Endothelial cell of umbilical vein (primary cell): ENCODE data around the gene TOR1AIP1. TPM values are rescaled to one million over a fixed set of nuclear protein-coding genes. Genes with fewer than 3 reads are reported as not detected.

ENCODE experiments used
- BruUV-seq: library from RNA; stranded (reverse); fragments of 400-500 nt; replicated peaks from 2 replicates; lab custom pipeline; 2021; lab: Mats Ljungman, UMichigan
- CTCF ChIA-PET: fragments of 300-600, 350-600 bp; sonication (Branson Sonifier 250); formaldehyde crosslinking; loops from one replicate; lab custom pipeline; 2021; ENCODE audit warnings: antibody characterized with exemption, inconsistent platforms; lab: Charles Lee
- POLR2A ChIA-PET: fragments of 300-600, 350-600 bp; sonication (Branson Sonifier 250); formaldehyde crosslinking; loops from one replicate; lab custom pipeline; 2021; ENCODE audit warnings: antibody characterized with exemption, inconsistent platforms; lab: Charles Lee
- DNase-seq: peaks from one replicate; pipeline ENCODE4 v3.0.0-alpha.2; 2011; ENCODE audit warnings: low read depth, low spot score
- FAIRE-seq: peaks from 2 replicates; lab custom pipeline; 2011; peaks lifted over from hg19 to GRCh38; lab: Jason Lieb, UNC
- H2AFZ ChIP-seq: 2 replicates; pipeline ENCODE4 v1.6.0; 2012; ENCODE audit warnings: low read depth, low read length, control low read depth, inconsistent platforms
- H3K27ac ChIP-seq: 2 replicates; pipeline ENCODE4 v1.5.1; 2011; ENCODE audit warnings: low read depth, mild to moderate bottlenecking, control low read depth, low read length, moderate library complexity; ENCODE audit not compliant: insufficient read depth
- H3K27me3 ChIP-seq, 2 experiments: 2 replicates each; pipeline versions ENCODE4 v1.6.0 to v1.6.1; 2011; ENCODE audit warnings: low read length in 2 of 2, mixed read lengths in 1 of 2; ENCODE audit not compliant: control insufficient read depth in 2 of 2, insufficient read depth in 2 of 2
- H3K36me3 ChIP-seq, 2 experiments: 2 replicates in 1 of 2; 3 replicates in 1 of 2; pipeline ENCODE4 v1.5.1; 2011; ENCODE audit warnings: low read length in 2 of 2, mild to moderate bottlenecking in 1 of 2, moderate library complexity in 1 of 2; ENCODE audit not compliant: control insufficient read depth in 2 of 2, insufficient read depth in 2 of 2; ENCODE audit errors: extremely low read depth in 1 of 2
- H3K4me1 ChIP-seq: 3 replicates; pipeline ENCODE4 v1.5.1; 2011; ENCODE audit warnings: mild to moderate bottlenecking, low read length; ENCODE audit not compliant: control insufficient read depth, insufficient read depth; ENCODE audit errors: extremely low read depth
- H3K4me2 ChIP-seq: 2 replicates; pipeline ENCODE4 v1.6.1; 2011; ENCODE audit warnings: low read length, control low read depth, mixed read lengths; ENCODE audit not compliant: insufficient read depth
- H3K4me3 ChIP-seq, 3 experiments: fragments of 200-600 bp in 1 of 3; sonication (generic), shearing (Covaris generic) in 1 of 3; replicated peaks in 1 of 3; 2 replicates each; pipeline ENCODE4 v1.5.1; 2011 to 2016; ENCODE audit warnings: control low read depth in 3 of 3, low read length in 3 of 3, mild to moderate bottlenecking in 2 of 3, inconsistent platforms in 1 of 3, low read depth in 1 of 3, moderate library complexity in 1 of 3; ENCODE audit not compliant: insufficient read depth in 1 of 3
- H3K79me2 ChIP-seq: 2 replicates; pipeline ENCODE4 v1.6.0; 2012; ENCODE audit warnings: low read length, inconsistent platforms; ENCODE audit not compliant: control insufficient read depth, insufficient read depth
- H3K9ac ChIP-seq: replicated peaks from 2 replicates; pipeline ENCODE3; 2011; ENCODE audit warnings: low read length, control low read depth; ENCODE audit not compliant: insufficient read depth; ENCODE audit errors: extremely low read depth
- H3K9me1 ChIP-seq: replicated peaks from 3 replicates; pipeline ENCODE4 v1.6.0; 2011; ENCODE audit warnings: mild to moderate bottlenecking, low read length; ENCODE audit not compliant: control insufficient read depth, insufficient read depth; ENCODE audit errors: extremely low read depth
- H3K9me3 ChIP-seq: replicated peaks from 2 replicates; pipeline ENCODE4 v1.5.1; 2012; ENCODE audit warnings: low read length, inconsistent platforms; ENCODE audit not compliant: control insufficient read depth, insufficient read depth
- H4K20me1 ChIP-seq: replicated peaks from 2 replicates; pipeline ENCODE3; 2011; ENCODE audit warnings: mild to moderate bottlenecking, low read length; ENCODE audit not compliant: control insufficient read depth, insufficient read depth; ENCODE audit errors: extremely low read depth
- FOS ChIP-seq: IDR thresholded peaks from 2 replicates; pipeline ENCODE4 v1.6.1; 2011; ENCODE audit warnings: mild to moderate bottlenecking, low read length, moderate library complexity, borderline replicate concordance; ENCODE audit not compliant: insufficient read depth
- GATA2 ChIP-seq: IDR thresholded peaks from 2 replicates; pipeline ENCODE4 v1.7.0; 2011; ENCODE audit warnings: low read depth, mild to moderate bottlenecking, moderate library complexity, mixed read lengths, low read length; ENCODE audit not compliant: insufficient read length, insufficient read depth
- JUN ChIP-seq: IDR thresholded peaks from 2 replicates; pipeline ENCODE4 v1.6.1; 2011; ENCODE audit warnings: borderline replicate concordance, low read depth; ENCODE audit not compliant: insufficient read length, insufficient read depth
- POLR2A ChIP-seq: IDR thresholded peaks from 2 replicates; pipeline ENCODE4 v1.6.1; 2012; ENCODE audit warnings: low read depth, mild to moderate bottlenecking, control low read depth, low read length
- dilution Hi-C: fragments of 300-500 bp; cut with MboI; formaldehyde crosslinking; loops from one replicate; pipeline ENCODE4 v1.15.0; 2019; ENCODE audit warnings: low sequenced_read_pairs; ENCODE audit not compliant: extremely low pct_ligation_motif_present
- intact Hi-C: fragments of 100-400 bp; cut with micrococcal nuclease; formaldehyde crosslinking; loops from one replicate; pipeline ENCODE4 v1.10.0; 2022
- polyA plus RNA-seq, 4 experiments: library from polyadenylated mRNA; depleted of rRNA in 3 of 4; stranded (reverse) in 3 of 4; unstranded in 1 of 4; fragments of >200 nt; gene quantifications; 2 replicates each; pipeline versions ENCODE4 v1.2.1 to v1.2.3, GENCODE V29; 2011 to 2012; ENCODE audit warnings: missing spikeins in 1 of 4
- total RNA-seq: library from RNA; stranded (reverse); gene quantifications from 2 replicates; pipeline ENCODE4 v1.2.3, GENCODE V29; 2021
- TF ChIP-seq, protein P1 (sequence below): IDR thresholded peaks from 2 replicates; pipeline ENCODE4 v1.6.1; 2011; ENCODE audit not compliant: insufficient read depth, insufficient read length

The TOR1AIP1 gene
- total and polyA plus RNA-seq, 2 donors (not counting 3 experiments of a cell fraction or from before 2014, with no cell fraction given), result 12.0 to 28.8 TPM

DNA sequence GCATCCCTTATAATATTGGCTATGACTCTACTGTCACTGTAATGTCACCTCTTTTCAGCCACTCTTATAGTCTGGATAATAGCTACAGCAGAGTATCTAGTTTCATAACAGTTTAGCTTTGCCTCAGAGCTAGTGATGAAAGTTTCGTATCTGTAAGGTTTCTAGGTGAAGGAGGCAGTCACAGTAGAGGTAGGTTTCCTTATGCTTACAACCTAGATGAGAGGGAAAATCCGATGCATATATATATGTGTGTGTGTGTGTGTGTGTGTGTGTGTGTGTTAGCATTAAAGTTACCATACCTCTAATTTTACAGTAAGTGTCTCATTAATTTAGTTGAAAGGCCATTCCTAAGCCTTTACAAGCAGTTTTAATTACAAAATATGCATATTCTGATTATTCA lies 2.3 kb upstream of the TOR1AIP1 start:
- no peaks in the 10 kb centered on the region for H3K9me3 ChIP-seq
- FAIRE-seq (no peak), DNase-seq (no peak)
- H3K27me3 ChIP-seq, result no peaks in the 10 kb centered on the region
- peaks cover 30% of the 10 kb centered on the region for H3K4me1 ChIP-seq
- H2AFZ ChIP-seq, result no peak overlapping the region
- dilution Hi-C loops, result no loop called here
- peaks cover 0 to 3% of the 10 kb centered on the region in 2 experiments for H3K36me3 ChIP-seq
- H4K20me1 ChIP-seq, result peaks cover 7% of the 10 kb centered on the region
- BruUV-seq, result no TSS peak
- no peak overlapping the region for H3K9ac ChIP-seq
- no peak for TF ChIP-seq FOS
- TF ChIP-seq GATA2, result no peak
- H3K79me2 ChIP-seq, result peaks cover 40% of the 10 kb centered on the region
- CTCF ChIA-PET, result interaction anchor here (1.7 kb wide), 1 partner anchor 13 kb away, joined by 8 read pairs; no protein-coding TSS in a partner anchor
- no peaks in the 10 kb centered on the region for H3K9me1 ChIP-seq
- no peak overlapping the region for H3K4me2 ChIP-seq
- H3K4me3 ChIP-seq, result no peak overlapping the region
- POLR2A ChIA-PET, result no interaction called here
- intact Hi-C loops, result loop anchor here (5.0 kb wide), 1 partner anchor 623 kb away; the partner anchor contains the start of gene ACBD6
- no peak overlapping the region for H3K27ac ChIP-seq

DNA sequence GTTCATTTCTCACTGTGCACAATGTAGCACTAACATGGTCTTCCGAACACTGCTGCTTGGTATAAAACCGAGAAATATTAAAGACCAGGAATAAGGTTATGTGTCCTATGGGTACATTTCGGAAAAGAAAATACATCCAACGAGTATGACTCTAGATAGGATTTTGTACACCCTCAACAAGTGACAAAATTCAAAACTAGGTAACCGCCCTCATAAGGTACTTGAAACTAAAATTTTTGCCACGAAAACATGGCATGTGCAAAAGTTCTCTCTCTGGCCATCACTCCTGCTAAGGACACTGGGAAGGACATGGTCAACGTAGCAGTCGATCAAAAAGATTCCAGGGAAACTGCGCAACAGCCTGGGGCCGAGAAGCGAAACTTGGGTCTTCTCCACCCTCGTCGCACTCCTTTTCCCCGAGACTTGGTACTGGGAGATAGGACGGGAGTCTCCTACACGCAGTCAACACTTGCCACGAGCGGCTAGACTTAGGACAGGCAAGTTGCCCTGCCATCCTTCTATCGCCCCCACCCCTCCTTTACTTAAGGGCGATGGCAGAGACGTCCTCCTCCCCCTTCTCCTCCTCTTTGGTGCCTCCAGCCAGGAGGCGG lies 338 bp upstream of the TOR1AIP1 start:
- intact Hi-C loops (loop anchor here (1.0 to 5.0 kb wide), 5 partner anchors 73 to 621 kb away; partner anchors contain the start of genes ACBD6 and CEP350), dilution Hi-C loops (no loop called here)
- TF ChIP-seq, protein P1, sequence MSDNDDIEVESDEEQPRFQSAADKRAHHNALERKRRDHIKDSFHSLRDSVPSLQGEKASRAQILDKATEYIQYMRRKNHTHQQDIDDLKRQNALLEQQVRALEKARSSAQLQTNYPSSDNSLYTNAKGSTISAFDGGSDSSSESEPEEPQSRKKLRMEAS, result no peak
- no peak for TF ChIP-seq JUN
- TF ChIP-seq POLR2A, result peak; percentile 78
- peak overlapping the region; percentile 97 for H3K9ac ChIP-seq
- CTCF ChIA-PET, result interaction anchor here (1.2 to 2.3 kb wide), 5 partner anchors 14 to 299 kb away, joined by 3 to 13 read pairs (median 6); no protein-coding TSS in a partner anchor
- TSS peak; percentile 13 for BruUV-seq
- no peaks in the 10 kb centered on the region for H4K20me1 ChIP-seq
- peak overlapping the region; percentile 91 for H3K27ac ChIP-seq
- H3K4me3 ChIP-seq, result peak overlapping the region; percentile 14 to 80 (median 71)
- H3K4me2 ChIP-seq, result peak overlapping the region; percentile 89
- no peaks in the 10 kb centered on the region for H3K27me3 ChIP-seq
- peak overlapping the region; percentile 27 for H2AFZ ChIP-seq
- H3K36me3 ChIP-seq, result peaks cover 0 to 7% of the 10 kb centered on the region in 2 experiments
- peaks cover 17% of the 10 kb centered on the region for H3K4me1 ChIP-seq
- no peaks in the 10 kb centered on the region for H3K9me3 ChIP-seq
- DNase-seq (peak; percentile 97), FAIRE-seq (no peak)
- peaks cover 24% of the 10 kb centered on the region for H3K79me2 ChIP-seq
- no peaks in the 10 kb centered on the region for H3K9me1 ChIP-seq
- POLR2A ChIA-PET, result interaction anchor here (0.7 to 1.8 kb wide), 5 partner anchors 11 to 321 kb away, joined by 3 to 4 read pairs (median 3); no protein-coding TSS in a partner anchor
